ENCODE data around the gene FXR2. TPM values are rescaled to one million over a fixed set of nuclear protein-coding genes. Genes with fewer than 3 reads are reported as not detected.

The FXR2 gene
- total and polyA plus RNA-seq, 9 of the 15 experiments (the other 6 are each of a cell fraction or from before 2014, with no cell fraction given) = 2.0 to 49.3 (median 24.5) TPM

DNA sequence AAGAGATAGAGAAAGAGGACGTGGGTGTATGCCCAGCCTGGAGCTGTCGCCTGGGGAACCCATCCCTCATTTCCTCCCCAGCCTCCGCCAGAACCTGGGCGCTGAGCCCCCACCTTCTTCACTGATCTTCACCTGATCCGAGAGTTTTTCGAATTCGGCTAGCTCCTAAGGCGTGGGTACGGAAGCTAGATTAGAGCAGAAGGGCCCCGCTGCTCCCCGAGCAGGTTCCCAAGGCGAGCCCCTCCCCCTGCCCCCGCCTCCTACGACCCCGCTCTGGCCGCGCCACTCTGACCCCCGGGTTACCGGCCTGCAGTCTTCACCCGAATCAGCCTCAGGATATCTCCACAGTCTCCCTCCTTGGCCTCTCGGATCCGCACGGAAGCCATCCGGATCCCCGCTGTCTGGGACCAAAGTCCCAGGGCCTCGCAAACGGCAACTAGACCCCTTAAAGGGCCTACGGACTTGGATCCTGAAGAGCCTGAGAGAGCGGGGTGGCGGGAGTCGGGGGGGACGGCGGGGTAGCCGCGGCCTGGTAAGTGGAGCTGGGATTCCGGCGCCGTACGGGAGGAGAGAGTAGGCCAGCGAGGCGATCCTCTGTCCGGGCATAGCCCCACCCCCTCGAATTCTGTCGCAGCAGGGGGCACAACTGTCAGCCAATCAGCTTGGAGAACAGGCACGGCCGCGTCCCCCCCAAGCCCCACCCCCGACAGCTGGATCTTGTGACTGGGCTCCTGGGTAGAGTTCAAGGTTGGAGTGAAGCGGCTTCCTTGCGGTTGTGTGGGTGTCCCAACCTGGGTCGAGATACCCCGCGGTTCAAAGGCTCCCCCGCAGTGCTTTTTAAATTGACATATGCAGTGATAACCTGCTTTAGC lies 12.8 kb upstream of the FXR2 start, which contains the start of gene SAT2 (continued):
- TF ChIP-seq CBFA2T3 (IDR thresholded peaks at IDR 0.05) = peak; percentile 68
- TF ChIP-seq HDAC1 (IDR thresholded peaks at IDR 0.05) = 0 out of 4 replicates have a peak, but pooled peaks of 1 of the 2 experiments have one; percentile 41
- peak; percentile 43; the same call in 1 of the 2 replicates for TF ChIP-seq SMARCE1 (IDR thresholded peaks at IDR 0.05)
- TF ChIP-seq TCF7 (IDR thresholded peaks at IDR 0.05; ENCODE audit: borderline replicate concordance) = 0 out of 2 replicates have a peak, but pooled peaks have one; percentile 73
- peak; percentile 41; the same call in 1 of the 2 replicates for TF ChIP-seq FOXM1 (IDR thresholded peaks at IDR 0.05; ENCODE audit: low read depth)
- no peak for TF ChIP-seq FOXM1 (CRISPR knock-in tag; IDR thresholded peaks at IDR 0.05; ENCODE audit: low read depth)
- peak; percentile 42; the same call in 1 of the 2 replicates for TF ChIP-seq POLR2A (conservative IDR thresholded peaks at IDR 0.05)
- peak; percentile 69 for TF ChIP-seq POLR2G (IDR thresholded peaks at IDR 0.05; ENCODE audit: low read depth, low read length)
- TF ChIP-seq CREB1 (IDR thresholded peaks at IDR 0.05) = 0 out of 2 replicates have a peak, but pooled peaks have one; percentile 12
- peak; percentile 21; the same call in 1 of the 2 replicates for TF ChIP-seq CREB1 (CRISPR knock-in tag; IDR thresholded peaks at IDR 0.05)
- TF ChIP-seq ZBTB1 (CRISPR knock-in tag; IDR thresholded peaks at IDR 0.05; ENCODE audit: borderline replicate concordance, low read depth) = peak; percentile 91; the same call in 1 of the 2 replicates
- TF ChIP-seq ZNF121 (CRISPR knock-in tag; conservative IDR thresholded peaks at IDR 0.05) = 0 out of 2 replicates have a peak, but pooled peaks have one; percentile 9
- peak; percentile 44 for TF ChIP-seq HMGN3 (IDR thresholded peaks at IDR 0.05; ENCODE audit: borderline replicate concordance, extremely low read depth, insufficient read length, low read depth, low read length)
- no peak for TF ChIP-seq ZNF589 (CRISPR knock-in tag; IDR thresholded peaks at IDR 0.05; ENCODE audit: low read depth)

All from K562 (cell line).